NT2/D1 (cell line): ENCODE results near the gene SESTD1.

Experiments used
- DNase-seq: peaks from one replicate; pipeline ENCODE4 v3.0.0-alpha.2; 2011; ENCODE audit warnings: low read depth, low spot score
- H3K27me3 ChIP-seq: 2 replicates; pipeline ENCODE4 v1.6.0; 2011; ENCODE audit warnings: mild to moderate bottlenecking; ENCODE audit not compliant: insufficient read length, insufficient read depth
- H3K36me3 ChIP-seq: 2 replicates; pipeline ENCODE4 v1.6.1; 2011; ENCODE audit warnings: mild to moderate bottlenecking, low read length, mixed read lengths; ENCODE audit not compliant: insufficient read depth, insufficient read length
- H3K4me1 ChIP-seq: 2 replicates; pipeline ENCODE4 v1.5.1; 2011; ENCODE audit not compliant: insufficient read depth, insufficient read length
- H3K4me3 ChIP-seq: 2 replicates; pipeline ENCODE4 v1.5.1; 2011; ENCODE audit warnings: low read depth; ENCODE audit not compliant: insufficient read length
- H3K9ac ChIP-seq: 2 replicates; pipeline ENCODE4 v1.6.0; 2011; ENCODE audit warnings: low read depth; ENCODE audit not compliant: insufficient read length
- H3K9me3 ChIP-seq: 2 replicates; pipeline ENCODE4 v1.5.1; 2011; ENCODE audit warnings: mild to moderate bottlenecking, low read length; ENCODE audit not compliant: insufficient read depth
- SUZ12 ChIP-seq: IDR thresholded peaks from 2 replicates; pipeline ENCODE4 v1.6.1; 2011; ENCODE audit not compliant: insufficient read length, insufficient read depth; ENCODE audit errors: extremely low read depth
- YY1 ChIP-seq: IDR thresholded peaks from 2 replicates; pipeline ENCODE4 v1.6.1; 2011; ENCODE audit not compliant: insufficient read length, insufficient read depth
- ZNF274 ChIP-seq: IDR thresholded peaks from 2 replicates; pipeline ENCODE4 v1.6.1; 2011; ENCODE audit warnings: mild to moderate bottlenecking, low read depth, low read length

The SESTD1 gene

DNA sequence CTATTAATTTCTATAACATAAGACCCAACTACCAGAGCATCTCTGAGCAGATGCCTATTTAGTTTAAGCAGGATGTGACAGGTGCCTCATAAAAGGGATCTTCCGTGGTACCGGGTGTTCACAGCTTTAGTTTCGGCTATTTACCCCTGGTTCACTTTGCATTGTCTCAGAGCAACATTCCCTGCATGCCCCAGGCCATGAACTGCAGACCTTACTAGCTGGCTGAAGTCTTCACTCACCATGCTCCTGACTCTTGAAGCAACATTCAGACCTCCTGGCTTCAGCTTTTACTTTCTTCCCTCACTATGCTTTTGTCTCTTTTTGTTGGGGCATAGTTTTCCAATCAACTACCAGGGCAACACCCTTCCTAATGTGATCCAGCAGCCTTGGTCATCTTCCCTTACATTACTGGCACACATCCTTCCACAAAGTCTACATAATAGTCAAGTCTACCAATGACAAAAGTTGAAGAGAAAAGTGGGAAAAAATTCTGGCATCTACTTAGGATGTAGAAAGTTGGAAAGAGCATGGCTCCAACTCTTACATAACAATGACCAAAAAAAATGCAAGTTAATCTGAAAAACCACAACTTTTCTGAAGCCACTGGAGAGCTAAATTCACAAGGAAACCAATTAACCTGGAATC is 99.2 kb downstream of the SESTD1 start:
- H3K9me3 ChIP-seq: no peaks in the 10 kb centered on the region
- no peak overlapping the region for H3K4me3 ChIP-seq
- no peak for DNase-seq
- H3K4me1 ChIP-seq: no peaks in the 10 kb centered on the region
- TF ChIP-seq ZNF274 (no peak), YY1 (no peak), SUZ12 (no peak)
- H3K27me3 ChIP-seq: no peaks in the 10 kb centered on the region
- no peaks in the 10 kb centered on the region for H3K36me3 ChIP-seq
- no peak overlapping the region for H3K9ac ChIP-seq

- H3K9ac ChIP-seq: no peak overlapping the region
- H3K27me3 ChIP-seq: no peaks in the 10 kb centered on the region
- H3K36me3 ChIP-seq: peaks cover 31% of the 10 kb centered on the region
- no peak for DNase-seq
- H3K4me3 ChIP-seq: no peak overlapping the region
- no peak for TF ChIP-seq SUZ12
- no peak for TF ChIP-seq YY1
- no peak for TF ChIP-seq ZNF274
- H3K9me3 ChIP-seq: no peaks in the 10 kb centered on the region
- H3K4me1 ChIP-seq: no peaks in the 10 kb centered on the region
Measured at GRCh38 chr2:179141206-179141605, 123.4 kb downstream of the SESTD1 start.

DNA sequence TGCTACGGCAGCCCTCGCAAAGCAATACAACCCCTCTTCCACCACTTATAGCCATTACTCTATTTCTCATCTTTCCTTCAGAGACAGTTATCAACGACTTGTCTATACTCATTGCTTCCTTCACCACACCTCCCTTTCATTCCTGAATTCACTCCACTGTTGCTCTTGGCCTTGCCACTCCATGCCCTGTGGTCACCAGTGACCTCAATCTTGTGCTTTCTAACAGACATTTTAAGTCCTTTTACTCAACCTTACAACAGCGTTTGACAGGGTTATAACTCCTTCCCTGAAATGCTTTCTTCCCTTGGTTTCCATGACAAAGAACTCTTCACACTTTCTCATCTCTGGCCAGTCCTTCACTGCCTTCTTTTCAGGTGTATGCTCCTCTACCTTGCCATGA is 124.1 kb downstream of the SESTD1 start:
- DNase-seq: no peak
- Histone ChIP-seq H3K27me3 (no peaks in the 10 kb centered on the region), H3K36me3 (peaks cover 31% of the 10 kb centered on the region), H3K9me3 (no peaks in the 10 kb centered on the region), H3K4me3 (no peak overlapping the region), H3K4me1 (no peaks in the 10 kb centered on the region), H3K9ac (no peak overlapping the region)
- TF ChIP-seq ZNF274 (no peak), SUZ12 (no peak), YY1 (no peak)

DNA sequence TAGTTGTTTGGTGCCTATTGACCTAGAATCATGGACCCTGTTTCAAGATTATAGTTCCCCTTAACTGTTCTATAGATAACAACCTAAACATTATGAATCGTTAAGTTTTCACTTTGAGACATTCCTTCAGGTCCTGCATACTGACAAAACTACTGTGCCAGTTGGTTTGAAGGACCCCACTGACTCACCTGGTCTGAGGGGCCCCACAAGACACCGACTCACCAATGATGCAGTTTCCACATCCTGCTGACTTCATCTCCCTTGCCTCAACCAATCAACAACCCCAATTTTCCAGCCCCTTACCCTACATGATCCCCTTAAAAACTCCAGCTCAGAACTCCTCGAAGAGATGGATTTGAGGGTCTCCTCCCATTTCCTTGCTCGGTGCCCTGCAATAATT is 125.1 kb downstream of the SESTD1 start:
- H3K4me3 ChIP-seq: no peak overlapping the region
- H3K27me3 ChIP-seq: no peaks in the 10 kb centered on the region
- H3K9me3 ChIP-seq: no peaks in the 10 kb centered on the region
- no peak for TF ChIP-seq ZNF274
- TF ChIP-seq SUZ12: no peak
- TF ChIP-seq YY1: no peak
- H3K4me1 ChIP-seq: no peaks in the 10 kb centered on the region
- peaks cover 31% of the 10 kb centered on the region for H3K36me3 ChIP-seq
- H3K9ac ChIP-seq: no peak overlapping the region
- DNase-seq: no peak

DNA sequence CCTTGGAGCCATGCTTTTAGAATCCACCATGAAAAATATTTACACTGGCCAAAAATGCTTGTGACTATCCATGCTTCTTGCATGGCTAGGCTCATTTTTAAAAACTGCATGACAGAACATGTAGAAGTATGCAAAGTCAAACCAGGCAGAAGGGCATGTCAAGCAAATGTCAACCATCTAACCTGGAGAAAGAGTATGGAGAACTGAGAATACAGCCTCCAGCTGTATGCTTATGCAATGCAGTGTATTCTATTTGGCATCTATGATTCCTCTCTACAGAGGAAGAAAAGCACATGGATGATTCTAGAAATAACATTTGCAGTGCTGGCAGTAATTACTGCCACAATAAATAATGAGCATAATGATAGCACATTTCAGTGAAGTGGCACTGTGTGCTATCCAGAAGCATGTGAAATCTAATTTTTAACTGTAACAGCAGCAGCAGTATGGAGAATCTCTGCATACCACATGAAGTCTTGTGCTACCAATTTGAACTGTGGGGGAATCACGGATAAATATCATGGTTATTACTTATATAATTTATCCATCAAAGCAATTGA is 127.4 kb downstream of the SESTD1 start:
- H3K27me3 ChIP-seq: no peaks in the 10 kb centered on the region
- H3K4me3 ChIP-seq: no peak overlapping the region
- H3K9ac ChIP-seq: no peak overlapping the region
- no peak for DNase-seq
- H3K4me1 ChIP-seq: no peaks in the 10 kb centered on the region
- H3K9me3 ChIP-seq: no peaks in the 10 kb centered on the region
- TF ChIP-seq YY1 (no peak), SUZ12 (no peak), ZNF274 (no peak)
- peaks cover 21% of the 10 kb centered on the region for H3K36me3 ChIP-seq

- no peak for DNase-seq
- Histone ChIP-seq H3K4me3 (no peak overlapping the region), H3K27me3 (no peaks in the 10 kb centered on the region), H3K36me3 (peaks cover 4% of the 10 kb centered on the region), H3K4me1 (no peaks in the 10 kb centered on the region), H3K9me3 (no peaks in the 10 kb centered on the region), H3K9ac (no peak overlapping the region)
- TF ChIP-seq YY1: no peak
- no peak for TF ChIP-seq ZNF274
- TF ChIP-seq SUZ12: no peak
Measured at GRCh38 chr2:179133016-179133415, 131.6 kb downstream of the SESTD1 start.

DNA sequence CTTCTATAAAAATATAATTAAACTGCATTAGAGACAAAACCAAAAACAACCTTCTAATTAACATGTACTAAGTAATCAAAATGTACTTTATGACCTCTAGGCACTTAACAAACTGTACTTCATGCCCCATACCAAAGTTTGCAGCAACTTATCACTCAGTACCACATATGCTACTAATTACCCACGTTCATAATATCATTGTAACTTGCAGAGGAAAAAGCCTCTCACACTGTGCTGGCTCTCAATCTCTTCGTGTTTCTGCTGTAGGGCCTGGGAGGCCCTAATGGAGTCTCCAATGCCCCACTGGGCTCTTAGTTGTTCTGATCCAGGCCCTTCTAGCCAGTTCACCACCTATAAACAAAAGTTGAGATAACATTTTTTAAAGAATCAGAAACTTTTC is 132.6 kb downstream of the SESTD1 start:
- H3K9ac ChIP-seq: no peak overlapping the region
- no peaks in the 10 kb centered on the region for H3K4me1 ChIP-seq
- TF ChIP-seq ZNF274 (no peak), SUZ12 (no peak), YY1 (no peak)
- H3K36me3 ChIP-seq: peaks cover 4% of the 10 kb centered on the region
- H3K4me3 ChIP-seq: no peak overlapping the region
- no peaks in the 10 kb centered on the region for H3K9me3 ChIP-seq
- no peaks in the 10 kb centered on the region for H3K27me3 ChIP-seq
- no peak for DNase-seq
